Tibial artery (tissue), 4 donors: Measurements from ENCODE around the gene BHLHA9.
A peak's percentile ranks its signal among the peaks of the same experiment; 100 is the strongest.

Experiments used
- DNase-seq, 2 donors: peaks; one replicate each; pipeline ENCODE4 v3.0.0-alpha.2; 2019
- H3K27ac ChIP-seq, 2 donors: fragments of 200-600 bp; sonication (generic) in 1 of 2; 1 replicate in 1 of 2; 2 replicates in 1 of 2; pipeline ENCODE4 v1.5.1; 2018 to 2019; ENCODE audit warnings: mild to moderate bottlenecking in 1 of 2
- H3K27me3 ChIP-seq, 2 donors: fragments of 200-600 bp; sonication (generic) in 1 of 2; one replicate each; pipeline versions ENCODE4 v1.5.1 to v1.6.0; 2016 to 2019
- H3K36me3 ChIP-seq, 3 donors: fragments of 200-600 bp; sonication (generic) in 2 of 3; one replicate each; pipeline ENCODE4 v1.5.1; 2016 to 2019; ENCODE audit warnings: mild to moderate bottlenecking in 2 of 3
- H3K4me1 ChIP-seq, 4 donors: fragments of 200-600 bp; sonication (generic) in 2 of 4; 1 replicate in 3 of 4; 2 replicates in 1 of 4; pipeline ENCODE4 v1.5.1; 2016 to 2019
- H3K4me3 ChIP-seq, 2 donors: fragments of 200-600 bp; sonication (generic) in 1 of 2; 1 replicate in 1 of 2; 2 replicates in 1 of 2; pipeline ENCODE4 v1.5.1; 2018 to 2019; ENCODE audit warnings: mild to moderate bottlenecking in 2 of 2
- H3K9me3 ChIP-seq, 3 donors: fragments of 200-600 bp; sonication (generic) in 1 of 3; one replicate each; pipeline ENCODE4 v1.5.1; 2016 to 2019
- CTCF ChIP-seq, 2 experiments: fragments of 200-600 bp in 1 of 2; fragments of 450-650 bp in 1 of 2; IDR thresholded peaks; one replicate each; pipeline ENCODE4 v1.5.1; 2017 to 2019; ENCODE audit warnings: antibody characterized with exemption in 2 of 2, mild to moderate bottlenecking in 1 of 2, moderate library complexity in 1 of 2
- intact Hi-C: fragments of 100-400 bp; cut with DNase I; formaldehyde crosslinking; loops from one replicate; pipeline ENCODE4 v1.15.0; 2023; ENCODE audit warnings: low total_unique reads

BHLHA9 gene

GRCh38 chr17:1229900-1230501, 40.2 kb upstream of the BHLHA9 start:
- H3K27me3 ChIP-seq = peaks cover 0 to 64% of the 10 kb centered on the region in 2 donors
- TF ChIP-seq CTCF (IDR thresholded peaks at IDR 0.05) = no peak
- no peaks in the 10 kb centered on the region for H3K36me3 ChIP-seq
- intact Hi-C loops = no loop called here
- peak overlapping the region; percentile 42 to 68 for H3K4me3 ChIP-seq
- H3K4me1 ChIP-seq = peaks cover 0 to 24% (median 22%) of the 10 kb centered on the region in 4 donors
- DNase-seq = no peak
- peak overlapping the region in 1 of 2 donors; percentile 50 for H3K27ac ChIP-seq
- no peaks in the 10 kb centered on the region for H3K9me3 ChIP-seq

DNA sequence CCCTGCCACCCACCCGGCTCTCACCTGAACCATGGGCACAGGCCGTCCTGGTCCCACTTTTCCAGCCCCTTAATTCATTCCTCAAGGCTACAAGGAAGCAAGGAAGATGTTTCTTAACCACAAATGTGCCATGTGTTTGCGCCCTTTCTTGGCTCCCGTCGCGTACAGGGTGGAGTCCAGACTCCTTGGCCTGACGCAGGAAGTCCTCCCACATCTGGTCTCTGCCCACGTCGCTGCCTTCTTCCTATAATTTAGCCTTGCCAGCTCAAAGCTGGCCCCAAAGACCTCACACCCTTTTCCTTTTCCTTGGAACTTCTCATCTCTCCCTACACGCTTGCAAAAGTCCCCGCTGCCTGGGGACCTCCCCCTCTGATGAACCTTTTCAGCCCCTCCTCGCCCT, 38.8 kb upstream of the BHLHA9 start:
- Histone ChIP-seq H3K36me3 (no peaks in the 10 kb centered on the region), H3K9me3 (no peaks in the 10 kb centered on the region), H3K4me1 (peaks cover 0 to 24% (median 22%) of the 10 kb centered on the region in 4 donors), H3K27ac (no peak overlapping the region), H3K4me3 (no peak overlapping the region), H3K27me3 (peaks cover 0 to 66% of the 10 kb centered on the region in 2 donors)
- intact Hi-C loops = no loop called here
- TF ChIP-seq CTCF (IDR thresholded peaks at IDR 0.05) = no peak
- peak; percentile 66 to 72 for DNase-seq

- no peaks in the 10 kb centered on the region for H3K9me3 ChIP-seq
- intact Hi-C loops = no loop called here
- no peak overlapping the region for H3K4me3 ChIP-seq
- TF ChIP-seq CTCF (IDR thresholded peaks at IDR 0.05) = no peak
- DNase-seq = no peak
- no peak overlapping the region for H3K27ac ChIP-seq
- H3K36me3 ChIP-seq = no peaks in the 10 kb centered on the region
- peaks cover 0 to 24% (median 22%) of the 10 kb centered on the region in 4 donors for H3K4me1 ChIP-seq
- peaks cover 0 to 59% of the 10 kb centered on the region in 2 donors for H3K27me3 ChIP-seq
Observed at GRCh38 chr17:1232331-1232730, 37.9 kb upstream of the BHLHA9 start.

GRCh38 chr17:1232786-1233185, 37.5 kb upstream of the BHLHA9 start:
- Histone ChIP-seq H3K27ac (no peak overlapping the region), H3K4me3 (no peak overlapping the region), H3K27me3 (peaks cover 0 to 56% of the 10 kb centered on the region in 2 donors), H3K9me3 (no peaks in the 10 kb centered on the region), H3K36me3 (no peaks in the 10 kb centered on the region), H3K4me1 (peaks cover 0 to 24% (median 22%) of the 10 kb centered on the region in 4 donors)
- intact Hi-C loops = no loop called here
- no peak for DNase-seq
- no peak for TF ChIP-seq CTCF (IDR thresholded peaks at IDR 0.05)

GRCh38 chr17:1234455-1234854, 35.8 kb upstream of the BHLHA9 start:
- Histone ChIP-seq H3K27ac (no peak overlapping the region), H3K4me1 (peaks cover 0 to 12% (median 9%) of the 10 kb centered on the region in 4 donors), H3K9me3 (no peaks in the 10 kb centered on the region), H3K36me3 (no peaks in the 10 kb centered on the region), H3K27me3 (peaks cover 0 to 46% of the 10 kb centered on the region in 2 donors), H3K4me3 (no peak overlapping the region)
- intact Hi-C loops = no loop called here
- no peak for DNase-seq
- no peak for TF ChIP-seq CTCF (IDR thresholded peaks at IDR 0.05)
